ENCODE measurements around the gene JUND. TPM values are rescaled to one million over a fixed set of nuclear protein-coding genes. Genes with fewer than 3 reads are reported as not detected.

The JUND gene
- total and polyA plus RNA-seq, 8 donors, result 43.1 to 232 (median 122) TPM

- intact Hi-C loops (cut with DNase I), result no loop called here
- TF ChIP-seq, protein P1, sequence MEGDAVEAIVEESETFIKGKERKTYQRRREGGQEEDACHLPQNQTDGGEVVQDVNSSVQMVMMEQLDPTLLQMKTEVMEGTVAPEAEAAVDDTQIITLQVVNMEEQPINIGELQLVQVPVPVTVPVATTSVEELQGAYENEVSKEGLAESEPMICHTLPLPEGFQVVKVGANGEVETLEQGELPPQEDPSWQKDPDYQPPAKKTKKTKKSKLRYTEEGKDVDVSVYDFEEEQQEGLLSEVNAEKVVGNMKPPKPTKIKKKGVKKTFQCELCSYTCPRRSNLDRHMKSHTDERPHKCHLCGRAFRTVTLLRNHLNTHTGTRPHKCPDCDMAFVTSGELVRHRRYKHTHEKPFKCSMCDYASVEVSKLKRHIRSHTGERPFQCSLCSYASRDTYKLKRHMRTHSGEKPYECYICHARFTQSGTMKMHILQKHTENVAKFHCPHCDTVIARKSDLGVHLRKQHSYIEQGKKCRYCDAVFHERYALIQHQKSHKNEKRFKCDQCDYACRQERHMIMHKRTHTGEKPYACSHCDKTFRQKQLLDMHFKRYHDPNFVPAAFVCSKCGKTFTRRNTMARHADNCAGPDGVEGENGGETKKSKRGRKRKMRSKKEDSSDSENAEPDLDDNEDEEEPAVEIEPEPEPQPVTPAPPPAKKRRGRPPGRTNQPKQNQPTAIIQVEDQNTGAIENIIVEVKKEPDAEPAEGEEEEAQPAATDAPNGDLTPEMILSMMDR (IDR thresholded peaks at IDR 0.05), result no peak
- H3K4me3 ChIP-seq, result no peak overlapping the region
- H3K27me3 ChIP-seq, result no peaks in the 10 kb centered on the region
- H3K4me1 ChIP-seq, result peaks cover 0 to 22% of the 10 kb centered on the region in 2 donors
- no peaks in the 10 kb centered on the region for H3K9me3 ChIP-seq
- peak overlapping the region in 1 of 2 donors; percentile 45 for H3K27ac ChIP-seq
- ATAC-seq, result no peak
- H3K36me3 ChIP-seq, result peaks cover 0 to 63% of the 10 kb centered on the region in 2 donors
- DNase-seq, result no peak
Measured at GRCh38 chr19:18313398-18313797, 32.0 kb upstream of the JUND start.

DNA sequence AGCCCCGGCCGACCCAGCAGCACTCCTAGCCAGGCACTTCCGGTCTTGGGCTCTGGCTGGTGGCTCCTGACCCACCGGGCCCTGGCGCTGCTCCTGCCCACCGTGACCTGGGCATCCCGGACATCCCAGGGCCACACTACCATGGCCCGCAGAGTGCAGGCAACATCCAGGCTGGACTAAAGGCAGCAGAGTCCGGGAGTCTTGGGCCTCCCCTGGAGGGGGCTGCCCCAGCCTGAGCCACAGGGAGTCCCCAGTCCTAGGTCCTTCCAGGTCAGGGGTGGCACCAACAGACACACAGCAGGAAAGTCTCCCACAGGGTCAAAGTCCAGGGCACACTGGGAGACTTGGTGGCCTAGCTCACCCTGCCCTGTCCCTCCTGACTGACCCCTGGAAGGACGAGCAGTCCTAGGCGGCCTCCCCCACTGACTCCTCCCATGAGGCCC, 30.7 kb upstream of the JUND start:
- TF ChIP-seq, protein P1 (IDR thresholded peaks at IDR 0.05), result no peak
- H3K9me3 ChIP-seq, result no peaks in the 10 kb centered on the region
- H3K27me3 ChIP-seq, result no peaks in the 10 kb centered on the region
- DNase-seq (no peak), ATAC-seq (no peak)
- peaks cover 0 to 76% of the 10 kb centered on the region in 2 donors for H3K36me3 ChIP-seq
- intact Hi-C loops (cut with DNase I), result no loop called here
- H3K4me1 ChIP-seq, result peaks cover 0 to 11% of the 10 kb centered on the region in 2 donors
- no peak overlapping the region for H3K4me3 ChIP-seq
- H3K27ac ChIP-seq, result no peak overlapping the region

DNA sequence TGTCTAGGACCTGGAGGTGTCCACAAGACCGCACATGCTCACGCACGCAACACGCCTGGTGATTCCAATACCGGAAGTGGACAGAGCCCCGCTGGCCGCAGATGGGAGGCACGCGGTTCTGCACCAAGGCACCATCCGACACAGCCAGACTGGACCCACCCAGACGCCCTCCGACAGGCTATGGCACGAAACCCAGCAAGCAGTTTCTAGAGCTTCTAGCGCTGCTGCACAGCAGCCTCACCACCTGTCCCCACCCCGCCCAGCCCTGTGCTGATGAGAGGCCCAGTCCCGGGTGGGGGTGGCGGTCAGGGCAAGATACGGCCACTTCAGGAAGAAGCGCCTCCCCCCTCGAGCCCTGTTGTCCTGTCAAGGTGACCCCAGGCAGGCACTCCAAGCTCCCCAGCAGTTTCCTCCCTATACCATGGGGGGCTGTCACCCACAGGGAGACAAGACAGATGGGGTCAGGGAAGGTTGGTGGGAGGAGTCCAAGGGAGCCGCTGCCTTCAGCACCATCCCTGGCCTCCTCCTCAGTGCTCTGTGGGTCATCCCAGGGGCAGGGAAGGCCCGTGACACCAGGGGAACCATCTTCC, 30.2 kb upstream of the JUND start:
- Histone ChIP-seq H3K27ac (no peak overlapping the region), H3K4me3 (no peak overlapping the region), H3K27me3 (no peaks in the 10 kb centered on the region), H3K9me3 (no peaks in the 10 kb centered on the region), H3K36me3 (peaks cover 0 to 81% of the 10 kb centered on the region in 2 donors), H3K4me1 (peaks cover 2 to 11% of the 10 kb centered on the region in 2 donors)
- TF ChIP-seq, protein P1 (IDR thresholded peaks at IDR 0.05), result no peak
- intact Hi-C loops (cut with DNase I), result no loop called here
- DNase-seq (no peak), ATAC-seq (no peak)

DNA sequence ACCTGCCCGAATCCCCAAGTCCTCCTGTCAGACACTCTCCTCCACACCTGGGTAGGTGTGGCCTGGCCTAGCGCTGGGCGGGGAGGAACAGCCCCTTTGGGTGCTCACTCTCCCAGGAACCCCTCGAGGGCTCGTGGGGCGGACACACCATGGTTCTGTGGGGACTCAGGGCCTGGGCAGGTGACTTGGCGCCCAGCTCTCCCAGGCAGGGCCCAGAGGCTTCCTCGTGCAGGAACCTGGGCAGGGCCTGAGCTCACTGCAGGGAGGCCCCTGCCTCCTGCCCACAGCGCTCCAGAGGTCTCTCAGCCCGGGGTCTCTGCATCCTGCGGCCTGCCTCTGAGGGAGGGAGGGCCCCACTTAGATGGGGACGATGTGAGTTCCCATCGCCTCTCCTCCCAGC, 29.5 kb upstream of the JUND start:
- H3K36me3 ChIP-seq, result peaks cover 0 to 84% of the 10 kb centered on the region in 2 donors

DNA sequence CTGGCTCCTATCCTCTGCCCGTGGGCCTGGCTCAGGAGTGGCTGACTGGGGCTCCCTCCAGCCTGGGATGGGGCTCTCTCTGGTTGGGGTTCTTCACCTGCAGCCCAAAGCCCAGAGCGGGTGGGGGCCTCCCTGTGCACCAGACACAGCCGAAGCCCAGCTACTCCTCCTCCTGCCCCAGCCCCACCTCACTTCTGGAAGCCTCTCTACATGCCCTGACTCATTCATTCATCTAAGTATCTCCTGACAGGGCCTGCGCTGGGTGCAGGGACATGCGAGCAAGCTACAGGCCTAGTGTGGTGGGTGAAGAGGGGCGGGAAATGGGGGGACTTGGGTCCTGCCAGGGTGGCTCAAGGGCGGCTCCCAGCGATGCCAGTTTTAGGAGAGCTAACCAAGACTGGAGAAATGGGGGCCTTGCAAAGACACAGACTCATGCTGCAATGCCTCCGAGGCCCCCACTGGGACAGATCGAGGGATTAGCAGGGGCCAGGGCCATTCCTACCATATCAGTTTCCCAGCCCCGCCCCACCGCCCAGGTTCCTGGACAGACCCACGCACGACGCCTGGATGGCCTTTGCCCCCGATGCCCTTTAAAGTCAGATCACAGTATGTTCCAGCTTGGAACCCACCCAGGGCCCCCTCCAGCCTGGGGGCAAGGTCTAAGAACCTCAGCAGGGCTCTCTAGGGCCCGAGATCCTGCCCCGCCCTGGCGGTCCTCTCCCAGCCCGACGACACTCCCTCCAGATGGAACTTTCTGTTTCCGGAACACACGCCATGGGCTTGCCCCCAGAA, 28.9 kb upstream of the JUND start:
- ATAC-seq (no peak), DNase-seq (no peak)
- no peak overlapping the region for H3K4me3 ChIP-seq
- H3K4me1 ChIP-seq, result peaks cover 8 to 20% of the 10 kb centered on the region in 2 donors
- no peak overlapping the region for H3K27ac ChIP-seq
- intact Hi-C loops (cut with DNase I), result no loop called here
- H3K27me3 ChIP-seq, result no peaks in the 10 kb centered on the region
- no peaks in the 10 kb centered on the region for H3K9me3 ChIP-seq
- peaks cover 0 to 84% of the 10 kb centered on the region in 2 donors for H3K36me3 ChIP-seq
- TF ChIP-seq, protein P1 (IDR thresholded peaks at IDR 0.05), result no peak

More for the DNA sequence above, 29.5 kb upstream of the JUND start:
- Histone ChIP-seq H3K9me3 (no peaks in the 10 kb centered on the region), H3K27ac (no peak overlapping the region), H3K4me3 (no peak overlapping the region), H3K4me1 (peaks cover 5 to 14% of the 10 kb centered on the region in 2 donors), H3K27me3 (no peaks in the 10 kb centered on the region)
- no peak for DNase-seq
- ATAC-seq, result no peak
- intact Hi-C loops (cut with DNase I), result no loop called here
- TF ChIP-seq, protein P1 (IDR thresholded peaks at IDR 0.05), result no peak
